HFF-Myc (cell line): ENCODE data around the gene SRGAP1.
"Not testable (repeated sequence)": the region's sequence is repeated elsewhere in the genome, so short reads cannot be mapped to it uniquely, and the experiment has no call there.

Experiments used
- DNase-seq: peaks from one replicate; pipeline ENCODE4 v3.0.0-alpha.2; 2011; ENCODE audit warnings: low read depth; ENCODE audit errors: extremely low read depth
- H3K4me3 ChIP-seq: replicated peaks from 2 replicates; pipeline ENCODE4 v1.5.1; 2011; ENCODE audit warnings: low read depth, mild to moderate bottlenecking, control low read depth, low read length
- CTCF ChIP-seq: IDR thresholded peaks from 2 replicates; pipeline ENCODE4 v1.5.1; 2012; ENCODE audit warnings: mild to moderate bottlenecking, low read depth, low read length, control low read depth; ENCODE audit errors: missing control alignments

SRGAP1 gene

GRCh38 chr12:64189530-64189929 is 345.0 kb downstream of the SRGAP1 start:
- H3K4me3 ChIP-seq: no peak overlapping the region
- no peak for TF ChIP-seq CTCF
- DNase-seq: no peak

- no peak for DNase-seq
- H3K4me3 ChIP-seq: no peak overlapping the region
- TF ChIP-seq CTCF: no peak
Measured at GRCh38 chr12:64190140-64190539, 345.6 kb downstream of the SRGAP1 start.

- DNase-seq: no peak
- no peak overlapping the region for H3K4me3 ChIP-seq
- no peak for TF ChIP-seq CTCF
Measured at GRCh38 chr12:64192644-64193444, 348.3 kb downstream of the SRGAP1 start.

GRCh38 chr12:64193931-64194330 is 349.4 kb downstream of the SRGAP1 start:
- no peak overlapping the region for H3K4me3 ChIP-seq
- no peak for TF ChIP-seq CTCF
- no peak for DNase-seq

- no peak for DNase-seq
- no peak for TF ChIP-seq CTCF
- no peak overlapping the region for H3K4me3 ChIP-seq
Measured at GRCh38 chr12:64194333-64195149, 350.0 kb downstream of the SRGAP1 start.

GRCh38 chr12:64195841-64196240 is 351.3 kb downstream of the SRGAP1 start:
- not testable (repeated sequence) for H3K4me3 ChIP-seq, DNase-seq

GRCh38 chr12:64203036-64203435 is 358.5 kb downstream of the SRGAP1 start:
- DNase-seq: no peak
- H3K4me3 ChIP-seq: no peak overlapping the region
- no peak for TF ChIP-seq CTCF
